A549 (cell line): Measurements from ENCODE around the gene SHC3. TPM values are rescaled to one million over a fixed set of nuclear protein-coding genes. Genes with fewer than 3 reads are reported as not detected.

Experiments used
- ATAC-seq, 2 experiments: fragments of 200-7000 bp in 1 of 2; fragments of >200 bp in 1 of 2; cut with Nextera tagmentation in 1 of 2; cut with Tn5 transposase in 1 of 2; 3 replicates each; pipeline versions ENCODE4 v1.8.0 to v1.9.1; 2018 to 2020; ENCODE audit warnings: mild to moderate bottlenecking in 1 of 2, moderate library complexity in 1 of 2
- CTCF ChIA-PET: fragments of 300-600 bp; sonication (Branson Sonifier 250); formaldehyde crosslinking; extraction: SDS; loops from one replicate; lab custom pipeline; 2021; ENCODE audit warnings: antibody characterized with exemption, inconsistent platforms; lab: Yijun Ruan, JAX
- POLR2A ChIA-PET: fragments of 350-600 bp; formaldehyde crosslinking; extraction: SDS; loops from one replicate; lab custom pipeline; 2021; ENCODE audit warnings: antibody characterized with exemption, inconsistent platforms; lab: Yijun Ruan, JAX
- DNase-seq, 2 experiments: peaks; one replicate each; pipeline versions ENCODE4 v3.0.0 to v3.0.0-alpha.2; 2011 to 2016; ENCODE audit warnings: low read depth in 1 of 2, low spot score in 1 of 2
- FAIRE-seq: peaks from 2 replicates; lab custom pipeline; 2011; peaks lifted over from hg19 to GRCh38; lab: Jason Lieb, UNC
- H3K27ac ChIP-seq, 2 experiments: fragments of >200 bp; sonication (Bioruptor Twin); formaldehyde crosslinking; 3 replicates each; pipeline ENCODE4 v1.5.1; 2016 to 2017
- H3K4me1 ChIP-seq: fragments of >200 bp; sonication (Bioruptor Twin); formaldehyde crosslinking; 3 replicates; pipeline ENCODE4 v1.6.1; 2016
- H3K4me2 ChIP-seq: fragments of >200 bp; sonication (Bioruptor Twin); formaldehyde crosslinking; 3 replicates; pipeline ENCODE4 v1.6.1; 2016
- H3K4me3 ChIP-seq: fragments of >200 bp; sonication (Bioruptor Twin); formaldehyde crosslinking; 3 replicates; pipeline ENCODE4 v1.5.1; 2016
- H3K9me3 ChIP-seq: fragments of >200 bp; sonication (Bioruptor Twin); formaldehyde crosslinking; 3 replicates; pipeline ENCODE4 v1.6.1; 2016
- CBX8 ChIP-seq: fragments of 200-600 bp; sonication (generic); IDR thresholded peaks from 2 replicates; pipeline ENCODE4 v1.6.1; 2016
- CHD4 ChIP-seq: fragments of 200-600 bp; sonication (generic); IDR thresholded peaks from 2 replicates; pipeline ENCODE4 v1.6.1; 2016; ENCODE audit warnings: antibody characterized with exemption, mild to moderate bottlenecking, borderline replicate concordance
- E2F6 ChIP-seq: IDR thresholded peaks from 2 replicates; pipeline ENCODE4 v1.6.1; 2012; ENCODE audit warnings: low read depth, borderline replicate concordance
- EP300 ChIP-seq, 2 experiments: fragments of >200 bp; sonication (Bioruptor Twin); formaldehyde crosslinking; IDR thresholded peaks; 2 replicates in 1 of 2; 3 replicates in 1 of 2; pipeline ENCODE4 v1.6.1; 2016 to 2017
- HMGXB4 ChIP-seq: fragments of 250-450 bp; sonication (Bioruptor Pico); IDR thresholded peaks from 2 replicates; pipeline ENCODE4 v1.5.0; 2021; ENCODE audit warnings: mild to moderate bottlenecking, moderate library complexity, borderline replicate concordance
- HOXB5 ChIP-seq: fragments of 250-450 bp; sonication (Bioruptor Pico); IDR thresholded peaks from 2 replicates; pipeline ENCODE4 v1.5.0; 2020; ENCODE audit warnings: mild to moderate bottlenecking, moderate library complexity
- JUNB ChIP-seq: fragments of >200 bp; sonication (Bioruptor Twin); formaldehyde crosslinking; IDR thresholded peaks from 2 replicates; pipeline ENCODE4 v1.6.1; 2016
- KDM1A ChIP-seq: fragments of 200-600 bp; sonication (generic); IDR thresholded peaks from 2 replicates; pipeline ENCODE4 v1.6.1; 2016; ENCODE audit warnings: low read depth, mild to moderate bottlenecking
- MAFK ChIP-seq: fragments of 450-650 bp; IDR thresholded peaks from 2 replicates; pipeline ENCODE4 v1.6.1; 2014; ENCODE audit not compliant: partially characterized antibody
- MYC ChIP-seq: IDR thresholded peaks from 2 replicates; pipeline ENCODE4 v1.6.1; 2012; ENCODE audit warnings: mild to moderate bottlenecking, inconsistent platforms, low read length, improper control_type of control experiment, borderline replicate concordance
- NPAS2 ChIP-seq: fragments of 250-450 bp; sonication (Bioruptor Pico); IDR thresholded peaks from 2 replicates; pipeline ENCODE4 v1.8.0; 2022; ENCODE audit warnings: mild to moderate bottlenecking, moderate library complexity, borderline replicate concordance
- NR3C1 ChIP-seq: fragments of >200 bp; sonication (Bioruptor Twin); formaldehyde crosslinking; IDR thresholded peaks from 3 replicates; pipeline ENCODE4 v1.6.1; 2017
- POLR2AphosphoS2 ChIP-seq: conservative IDR thresholded peaks from 2 replicates; pipeline ENCODE4 v1.6.1; 2012; ENCODE audit warnings: low read length, improper control_type of control experiment, inconsistent platforms
- RFX5 ChIP-seq: fragments of 450-650 bp; IDR thresholded peaks from 2 replicates; pipeline ENCODE4 v1.7.1; 2014; ENCODE audit warnings: antibody characterized with exemption, mild to moderate bottlenecking, moderate library complexity
- ZC3H11A ChIP-seq: fragments of 450-650 bp; IDR thresholded peaks from 2 replicates; pipeline ENCODE4 v1.6.1; 2014; ENCODE audit warnings: antibody characterized with exemption, mild to moderate bottlenecking
- ZFP36 ChIP-seq: fragments of 450-650 bp; IDR thresholded peaks from 2 replicates; pipeline ENCODE4 v1.6.1; 2014; ENCODE audit warnings: borderline replicate concordance; ENCODE audit not compliant: partially characterized antibody
- ZNF302 ChIP-seq: fragments of 250-450 bp; sonication (Bioruptor Pico); IDR thresholded peaks from 2 replicates; pipeline ENCODE4 v1.9.0; 2021; ENCODE audit warnings: inconsistent platforms, mild to moderate bottlenecking, moderate library complexity
- ZSCAN20 ChIP-seq: fragments of 250-450 bp; sonication (Bioruptor Pico); IDR thresholded peaks from 2 replicates; pipeline ENCODE4 v1.8.0; 2022; ENCODE audit warnings: mild to moderate bottlenecking, moderate library complexity
- WGBS: methylation state at CpG from one replicate; pipeline ENCODE4 v1.1.6; 2017; ENCODE audit errors: missing lambda C conversion rate; 5-methylcytosine and 5-hydroxymethylcytosine counted together
- polyA plus RNA-seq, 4 experiments: library from polyadenylated mRNA; depleted of rRNA in 3 of 4; stranded (reverse); fragments of >200 nt; fragmentation: RNase III in 1 of 4; extraction: RNeasy Plus Mini Kit Qiagen cat#74134 plus additional on column Dnase treatment in 1 of 4; gene quantifications; 2 replicates in 3 of 4; 3 replicates in 1 of 4; pipeline ENCODE4 v1.2.3, GENCODE V29; 2011 to 2017
- TF ChIP-seq, protein P1 (sequence below): fragments of 450-650 bp; IDR thresholded peaks from 2 replicates; pipeline ENCODE4 v1.6.1; 2014; ENCODE audit warnings: antibody characterized with exemption
- TF ChIP-seq, protein P2 (sequence below): fragments of 150-350 bp; IDR thresholded peaks from 2 replicates; pipeline ENCODE4 v1.6.1; 2014; ENCODE audit warnings: low read depth, mild to moderate bottlenecking, low read length
- TF ChIP-seq, protein P3 (sequence below): fragments of >200 bp; sonication (Bioruptor Twin); formaldehyde crosslinking; IDR thresholded peaks from 3 replicates; pipeline ENCODE4 v1.6.1; 2016
- TF ChIP-seq, protein P4 (sequence below): fragments of >200 bp; sonication (Bioruptor Twin); formaldehyde crosslinking; IDR thresholded peaks from 3 replicates; pipeline ENCODE4 v1.5.1; 2016

Gene SHC3
- polyA plus RNA-seq, 2 of the 4 experiments (the other 2 are of a cell fraction), result 0.09 to 0.88 TPM

DNA sequence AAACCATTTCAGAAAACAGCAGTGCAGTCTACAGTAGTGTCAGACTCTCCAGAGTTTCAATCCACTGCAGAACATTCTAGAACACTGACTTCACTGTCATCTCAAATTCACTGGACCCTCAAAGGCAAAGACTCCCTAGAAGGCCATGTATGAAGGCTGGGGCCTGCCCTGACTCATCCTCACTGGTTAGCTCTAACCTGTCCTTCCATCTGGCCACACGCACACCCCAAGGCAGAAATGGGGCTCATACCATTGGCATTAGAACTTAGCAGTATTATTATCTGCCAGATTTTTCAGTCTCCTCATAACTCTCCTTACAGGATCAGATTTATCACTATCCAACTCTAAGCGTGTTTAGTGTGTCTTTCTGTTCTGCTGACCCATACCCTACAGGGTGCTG, 166.9 kb downstream of the SHC3 start:
- ChIA-PET POLR2A (interaction anchor here (0.6 kb wide), 1 partner anchor 76 kb away, joined by 4 read pairs; no protein-coding TSS in a partner anchor), CTCF (interaction anchor here (1.3 to 1.8 kb wide), 2 partner anchors 11 to 300 kb away, joined by 3 to 14 read pairs; no protein-coding TSS in a partner anchor)
- TF ChIP-seq NPAS2 (CRISPR knock-in tag), result no peak
- TF ChIP-seq NR3C1, result no peak
- no peak for TF ChIP-seq RFX5
- no peak for TF ChIP-seq KDM1A
- no peak for TF ChIP-seq POLR2AphosphoS2
- TF ChIP-seq, protein P1, sequence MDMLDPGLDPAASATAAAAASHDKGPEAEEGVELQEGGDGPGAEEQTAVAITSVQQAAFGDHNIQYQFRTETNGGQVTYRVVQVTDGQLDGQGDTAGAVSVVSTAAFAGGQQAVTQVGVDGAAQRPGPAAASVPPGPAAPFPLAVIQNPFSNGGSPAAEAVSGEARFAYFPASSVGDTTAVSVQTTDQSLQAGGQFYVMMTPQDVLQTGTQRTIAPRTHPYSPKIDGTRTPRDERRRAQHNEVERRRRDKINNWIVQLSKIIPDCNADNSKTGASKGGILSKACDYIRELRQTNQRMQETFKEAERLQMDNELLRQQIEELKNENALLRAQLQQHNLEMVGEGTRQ, result no peak
- no peak for TF ChIP-seq HOXB5 (CRISPR knock-in tag)
- TF ChIP-seq ZSCAN20 (CRISPR knock-in tag), result no peak
- no peak for TF ChIP-seq HMGXB4 (CRISPR knock-in tag)
- TF ChIP-seq MYC, result no peak
- TF ChIP-seq CBX8, result no peak
- TF ChIP-seq, protein P2, sequence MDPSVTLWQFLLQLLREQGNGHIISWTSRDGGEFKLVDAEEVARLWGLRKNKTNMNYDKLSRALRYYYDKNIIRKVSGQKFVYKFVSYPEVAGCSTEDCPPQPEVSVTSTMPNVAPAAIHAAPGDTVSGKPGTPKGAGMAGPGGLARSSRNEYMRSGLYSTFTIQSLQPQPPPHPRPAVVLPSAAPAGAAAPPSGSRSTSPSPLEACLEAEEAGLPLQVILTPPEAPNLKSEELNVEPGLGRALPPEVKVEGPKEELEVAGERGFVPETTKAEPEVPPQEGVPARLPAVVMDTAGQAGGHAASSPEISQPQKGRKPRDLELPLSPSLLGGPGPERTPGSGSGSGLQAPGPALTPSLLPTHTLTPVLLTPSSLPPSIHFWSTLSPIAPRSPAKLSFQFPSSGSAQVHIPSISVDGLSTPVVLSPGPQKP, result no peak
- TF ChIP-seq ZC3H11A, result no peak
- TF ChIP-seq EP300 (IDR thresholded peaks at IDR 0.05), result no peak
- no peak for TF ChIP-seq E2F6
- TF ChIP-seq ZNF302 (CRISPR knock-in tag), result no peak
- TF ChIP-seq JUNB, result no peak
- TF ChIP-seq, protein P3, sequence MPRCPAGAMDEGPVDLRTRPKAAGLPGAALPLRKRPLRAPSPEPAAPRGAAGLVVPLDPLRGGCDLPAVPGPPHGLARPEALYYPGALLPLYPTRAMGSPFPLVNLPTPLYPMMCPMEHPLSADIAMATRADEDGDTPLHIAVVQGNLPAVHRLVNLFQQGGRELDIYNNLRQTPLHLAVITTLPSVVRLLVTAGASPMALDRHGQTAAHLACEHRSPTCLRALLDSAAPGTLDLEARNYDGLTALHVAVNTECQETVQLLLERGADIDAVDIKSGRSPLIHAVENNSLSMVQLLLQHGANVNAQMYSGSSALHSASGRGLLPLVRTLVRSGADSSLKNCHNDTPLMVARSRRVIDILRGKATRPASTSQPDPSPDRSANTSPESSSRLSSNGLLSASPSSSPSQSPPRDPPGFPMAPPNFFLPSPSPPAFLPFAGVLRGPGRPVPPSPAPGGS, result no peak
- TF ChIP-seq ZFP36, result no peak
- Histone ChIP-seq H3K4me3 (no peak overlapping the region), H3K9me3 (no peaks in the 10 kb centered on the region), H3K4me1 (no peaks in the 10 kb centered on the region), H3K4me2 (no peak overlapping the region), H3K27ac (no peak overlapping the region)
- 78% methylated on average over 2 of the region's 2 CpGs for WGBS
- ATAC-seq, result no peak
- no peak for DNase-seq
- no peak for FAIRE-seq

DNA sequence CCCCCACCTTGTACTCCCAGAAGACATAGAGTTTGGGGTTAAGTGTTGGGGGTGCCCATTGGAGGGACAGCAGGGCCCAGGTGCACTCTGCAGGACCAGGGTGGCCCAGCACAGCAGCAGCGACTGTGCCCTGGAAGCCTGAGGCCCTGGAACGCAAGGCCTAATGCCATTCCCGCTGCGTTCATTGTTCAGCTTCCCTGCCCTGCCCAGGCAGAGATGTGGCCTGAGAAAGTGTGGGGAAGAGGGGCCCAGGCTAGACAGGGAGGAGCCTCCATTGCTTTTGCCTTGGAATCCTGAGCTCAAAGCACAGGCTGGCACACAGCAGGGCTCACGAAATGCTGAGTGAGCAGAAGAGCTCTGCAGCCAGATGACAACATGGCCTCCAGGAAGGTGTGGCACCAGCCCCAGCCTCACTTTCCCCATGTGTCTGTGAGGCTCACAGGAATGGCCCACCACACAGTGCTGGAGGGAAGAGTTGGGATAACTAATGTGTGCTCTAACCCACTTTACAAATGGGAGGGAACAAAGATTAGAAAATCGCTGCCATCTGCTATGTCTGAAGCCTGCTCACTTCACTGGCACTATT, 168.0 kb downstream of the SHC3 start:
- no peak for ATAC-seq
- TF ChIP-seq, protein P4, sequence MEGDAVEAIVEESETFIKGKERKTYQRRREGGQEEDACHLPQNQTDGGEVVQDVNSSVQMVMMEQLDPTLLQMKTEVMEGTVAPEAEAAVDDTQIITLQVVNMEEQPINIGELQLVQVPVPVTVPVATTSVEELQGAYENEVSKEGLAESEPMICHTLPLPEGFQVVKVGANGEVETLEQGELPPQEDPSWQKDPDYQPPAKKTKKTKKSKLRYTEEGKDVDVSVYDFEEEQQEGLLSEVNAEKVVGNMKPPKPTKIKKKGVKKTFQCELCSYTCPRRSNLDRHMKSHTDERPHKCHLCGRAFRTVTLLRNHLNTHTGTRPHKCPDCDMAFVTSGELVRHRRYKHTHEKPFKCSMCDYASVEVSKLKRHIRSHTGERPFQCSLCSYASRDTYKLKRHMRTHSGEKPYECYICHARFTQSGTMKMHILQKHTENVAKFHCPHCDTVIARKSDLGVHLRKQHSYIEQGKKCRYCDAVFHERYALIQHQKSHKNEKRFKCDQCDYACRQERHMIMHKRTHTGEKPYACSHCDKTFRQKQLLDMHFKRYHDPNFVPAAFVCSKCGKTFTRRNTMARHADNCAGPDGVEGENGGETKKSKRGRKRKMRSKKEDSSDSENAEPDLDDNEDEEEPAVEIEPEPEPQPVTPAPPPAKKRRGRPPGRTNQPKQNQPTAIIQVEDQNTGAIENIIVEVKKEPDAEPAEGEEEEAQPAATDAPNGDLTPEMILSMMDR, result no peak
- TF ChIP-seq MAFK (peak; percentile 70), CHD4 (no peak)
- ChIA-PET POLR2A (no interaction called here), CTCF (interaction anchor here (0.6 to 1.8 kb wide), 7 partner anchors 8 to 909 kb away, joined by 3 to 14 read pairs (median 3); no protein-coding TSS in a partner anchor)
- Histone ChIP-seq H3K9me3 (no peaks in the 10 kb centered on the region), H3K27ac (no peak overlapping the region), H3K4me1 (no peaks in the 10 kb centered on the region), H3K4me2 (no peak overlapping the region), H3K4me3 (no peak overlapping the region)
- WGBS, result 76% methylated on average over 6 of the region's 6 CpGs
- no peak for DNase-seq
- no peak for FAIRE-seq
